GM12891 (cell line): ENCODE measurements around the gene P2RY8.

Source experiments
- DNase-seq: peaks from one replicate; pipeline ENCODE4 v3.0.0; 2011; ENCODE audit warnings: low spot score; ENCODE audit not compliant: insufficient read length
- FAIRE-seq: peaks from 2 replicates; lab custom pipeline; 2011; peaks lifted over from hg19 to GRCh38; lab: Jason Lieb, UNC
- PAX5 ChIP-seq: IDR thresholded peaks from 2 replicates; pipeline ENCODE4 v1.6.1; 2011; ENCODE audit warnings: low read length, moderate library complexity, mild to moderate bottlenecking; ENCODE audit not compliant: insufficient read depth, severe bottlenecking
- POLR2A ChIP-seq: IDR thresholded peaks from 2 replicates; pipeline ENCODE4 v1.6.1; 2011; ENCODE audit warnings: low read depth, low read length, control low read depth
- POLR2AphosphoS5 ChIP-seq: IDR thresholded peaks from 2 replicates; pipeline ENCODE4 v1.6.1; 2011; ENCODE audit warnings: low read depth, low read length, control low read depth
- POU2F2 ChIP-seq: IDR thresholded peaks from 2 replicates; pipeline ENCODE4 v1.6.1; 2011; ENCODE audit warnings: low read depth, mild to moderate bottlenecking, control low read depth, low read length, moderate library complexity
- SPI1 ChIP-seq: IDR thresholded peaks from 2 replicates; pipeline ENCODE4 v1.6.1; 2011; ENCODE audit warnings: low read depth, low read length, control low read depth
- TAF1 ChIP-seq: IDR thresholded peaks from 2 replicates; pipeline ENCODE4 v1.6.1; 2011; ENCODE audit warnings: low read depth, low read length, control low read depth

P2RY8 gene

DNA sequence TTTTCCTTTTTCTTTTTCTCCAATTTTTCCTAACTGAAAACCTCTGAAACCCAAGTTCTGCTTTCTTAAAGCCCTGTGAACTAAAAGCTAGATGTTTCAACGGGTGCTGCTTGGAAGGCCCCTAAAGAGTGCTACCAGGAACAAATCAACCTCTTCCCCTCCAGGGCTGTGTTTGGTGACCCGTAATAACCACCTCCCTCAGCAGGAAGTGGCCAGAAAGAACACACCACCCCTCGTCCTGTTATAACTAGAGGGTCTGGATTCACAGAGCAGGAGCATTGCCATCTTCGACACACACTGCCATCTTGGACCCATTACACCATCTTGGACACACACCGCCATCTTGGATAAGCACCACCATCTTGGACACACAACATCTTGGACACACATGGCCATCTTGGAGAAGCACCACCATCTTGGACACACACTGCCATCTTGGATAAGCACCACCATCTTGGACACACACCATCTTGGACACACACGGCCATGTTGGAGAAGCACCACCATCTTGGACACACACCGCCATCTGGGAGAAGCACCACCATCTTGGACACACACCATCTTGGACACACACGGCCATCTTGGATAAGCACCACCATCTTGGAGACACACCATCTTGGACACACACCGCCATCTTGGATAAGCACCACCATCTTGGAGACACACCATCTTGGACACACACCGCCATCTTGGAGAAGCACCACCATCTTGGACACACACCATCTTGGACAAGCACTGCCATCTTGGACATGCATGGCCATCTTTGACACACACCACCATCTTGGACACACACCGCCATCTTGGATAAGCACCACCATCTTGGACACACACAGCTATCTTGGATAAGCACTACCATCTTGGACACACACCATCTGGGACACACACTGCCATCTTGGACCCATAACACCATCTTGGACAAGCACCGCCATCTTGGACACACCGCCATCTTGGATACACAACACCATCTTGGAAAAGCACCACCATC, 89.7 kb downstream of the P2RY8 start:
- peak; percentile 96 for FAIRE-seq
- TF ChIP-seq SPI1 = peak; percentile 51

DNA sequence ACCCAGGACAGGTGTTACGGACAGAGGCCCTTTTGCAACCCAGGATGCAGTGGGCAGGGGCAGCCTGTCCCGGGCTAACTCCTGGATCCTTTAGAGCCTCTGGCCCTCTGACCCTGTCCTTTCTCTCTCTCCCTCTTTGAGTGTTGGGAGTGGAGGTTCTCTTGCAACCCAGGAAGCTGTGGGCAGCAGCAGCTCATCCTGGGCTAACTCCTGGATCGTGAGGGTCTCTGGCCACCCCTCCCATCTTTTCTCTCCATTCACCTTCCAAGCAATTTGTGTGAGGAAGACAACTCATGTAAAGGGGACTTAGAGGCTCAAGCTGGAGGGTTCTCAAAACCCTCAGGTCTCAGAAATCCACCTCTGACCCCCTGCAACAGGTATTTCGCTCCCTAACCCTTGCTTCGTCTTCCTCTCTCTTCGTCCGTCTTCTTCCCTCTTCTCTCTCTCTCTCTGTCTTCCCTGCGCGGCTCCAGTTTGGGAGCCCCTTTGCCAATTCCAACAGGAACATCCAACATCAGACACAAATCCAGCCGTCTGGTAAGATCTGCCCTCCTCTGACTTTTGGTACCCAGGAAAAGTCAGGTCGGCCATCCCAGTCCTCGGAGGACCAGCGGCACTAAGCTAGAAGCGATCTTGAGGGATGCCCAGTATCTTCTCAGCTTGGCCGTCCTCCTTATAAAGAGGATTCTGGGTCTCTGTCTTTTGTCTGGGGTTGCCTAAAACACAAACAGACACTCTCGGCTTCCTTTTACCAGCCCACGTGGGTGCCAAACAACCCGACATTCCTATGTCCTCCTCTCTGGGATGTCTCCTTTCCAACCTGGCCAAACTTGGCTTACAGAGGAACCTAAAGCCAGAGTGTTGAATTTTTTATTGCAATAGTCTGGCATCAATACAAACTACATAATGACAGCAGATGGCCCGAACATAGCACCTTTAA, 92.2 kb downstream of the P2RY8 start:
- TF ChIP-seq SPI1 (no peak), POLR2AphosphoS5 (no peak), POU2F2 (no peak), POLR2A (no peak), TAF1 (no peak), PAX5 (no peak)
- FAIRE-seq = no peak

More for the DNA sequence above, 89.7 kb downstream of the P2RY8 start:
- DNase-seq = peak; percentile 49

DNA sequence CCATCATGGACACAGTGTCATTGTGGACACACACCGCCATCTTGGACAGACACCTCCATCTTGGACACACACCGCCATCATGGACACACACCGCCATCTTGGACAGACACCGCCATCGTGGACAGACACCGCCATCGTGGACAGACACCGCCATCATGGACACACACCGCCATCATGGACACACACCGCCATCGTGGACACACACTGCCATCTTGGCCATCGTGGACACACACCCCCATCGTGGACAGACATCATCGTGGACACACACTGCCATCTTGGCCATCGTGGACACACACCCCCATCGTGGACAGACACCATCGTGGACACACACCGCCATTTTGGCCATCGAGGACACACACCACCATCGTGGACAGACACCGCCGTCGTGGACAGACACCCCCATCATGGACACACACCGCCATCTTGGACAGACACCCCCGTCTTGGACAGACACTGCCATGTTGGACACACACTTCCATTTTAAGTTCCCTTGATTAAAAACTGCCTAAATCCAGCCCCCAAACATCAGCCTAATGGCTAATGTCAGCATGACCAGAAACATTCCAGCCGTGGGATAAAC, 93.4 kb downstream of the P2RY8 start:
- FAIRE-seq (peak; percentile 92), DNase-seq (no peak)
- TF ChIP-seq POLR2AphosphoS5 = peak; percentile 45; the same call in 1 of the 2 replicates
- no peak for TF ChIP-seq PAX5
- TF ChIP-seq TAF1 = no peak
- no peak for TF ChIP-seq SPI1
- TF ChIP-seq POLR2A = 0 out of 2 replicates have a peak, but pooled peaks have one; percentile 23

More for the DNA sequence above, 92.2 kb downstream of the P2RY8 start:
- DNase-seq = no peak

DNA sequence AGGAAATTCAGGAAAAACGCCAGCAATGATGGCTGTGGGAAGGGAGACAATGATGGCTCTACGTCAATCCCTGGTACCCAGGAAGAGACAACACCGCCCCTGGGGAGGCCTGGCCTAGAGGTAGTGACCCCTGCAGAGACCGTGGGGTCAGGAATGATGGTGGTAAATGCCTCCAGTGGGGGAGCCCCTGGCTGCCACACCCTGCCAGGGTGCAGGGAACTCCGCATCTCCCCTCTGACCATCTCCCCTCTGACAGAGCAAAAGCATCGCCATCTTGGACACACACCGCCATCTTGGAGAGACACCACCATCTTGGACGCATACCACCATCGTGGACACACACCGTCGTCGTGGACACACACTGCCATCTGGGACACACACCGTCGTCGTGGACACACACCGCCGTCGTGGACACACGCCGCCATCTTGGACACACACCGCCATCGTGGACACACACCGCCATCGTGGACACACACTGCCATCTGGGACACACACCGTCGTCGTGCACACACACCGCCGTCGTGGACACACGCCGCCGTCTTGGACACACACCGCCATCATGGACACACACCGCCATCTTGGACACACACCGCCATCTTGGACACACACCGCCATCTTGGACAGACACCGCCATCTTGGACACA, 94.1 kb downstream of the P2RY8 start:
- FAIRE-seq = peak; percentile 35
- no peak for DNase-seq
- no peak for TF ChIP-seq POU2F2

DNA sequence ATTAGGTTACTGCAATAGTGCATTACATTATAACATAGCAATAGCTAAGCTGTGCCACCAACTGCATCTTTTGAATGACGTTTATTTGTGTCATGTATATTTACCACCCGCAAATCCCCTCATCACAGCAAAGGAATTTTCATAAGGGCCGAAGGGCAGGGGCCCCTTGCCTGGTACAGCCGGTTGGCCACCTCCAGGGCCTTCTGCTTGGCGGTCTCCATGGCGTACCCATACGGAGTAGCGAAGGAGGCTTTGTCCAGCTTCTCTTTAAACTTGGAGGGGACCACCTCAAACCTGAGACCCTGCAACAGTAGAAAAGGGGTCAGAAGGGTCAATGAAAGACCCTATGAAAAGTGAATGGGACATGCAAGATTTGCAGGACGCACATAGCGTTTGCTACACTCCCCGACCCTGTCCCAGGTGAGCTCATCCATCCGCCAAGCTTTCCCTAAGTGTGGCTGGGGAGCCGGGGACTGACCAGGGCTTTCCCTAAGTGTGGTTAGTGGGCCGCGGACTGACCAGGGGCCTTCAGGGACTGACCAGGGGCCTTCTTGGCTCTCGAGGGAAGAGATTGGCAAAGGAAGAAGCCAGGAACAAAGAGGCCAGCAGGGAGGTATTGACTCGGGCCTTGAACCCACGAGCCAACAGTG, 94.8 kb downstream of the P2RY8 start:
- no peak for FAIRE-seq
- DNase-seq = no peak
- TF ChIP-seq POU2F2 (no peak), PAX5 (no peak), POLR2A (no peak), POLR2AphosphoS5 (no peak), TAF1 (no peak), SPI1 (no peak)

DNA sequence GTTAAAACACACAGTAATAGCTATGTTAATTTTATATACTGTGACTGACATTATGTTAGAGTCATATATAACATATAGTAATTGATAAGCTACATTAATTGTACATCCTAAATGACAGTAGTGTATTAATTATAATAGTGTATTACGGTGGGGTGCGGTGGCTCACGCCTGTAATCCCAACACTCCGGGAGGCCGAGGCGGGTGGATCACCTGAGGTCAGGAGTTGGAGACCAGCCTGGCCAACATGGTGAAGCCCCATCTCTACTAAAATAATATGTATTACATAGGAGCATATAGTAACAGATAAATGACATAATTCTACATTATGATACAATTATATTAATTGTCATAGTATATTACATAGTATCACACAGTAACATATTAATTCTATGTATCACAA, 96.5 kb downstream of the P2RY8 start:
- DNase-seq = no peak
- no peak for FAIRE-seq
- TF ChIP-seq POLR2AphosphoS5 (no peak), POLR2A (no peak), SPI1 (no peak), POU2F2 (no peak), TAF1 (no peak), PAX5 (no peak)

DNA sequence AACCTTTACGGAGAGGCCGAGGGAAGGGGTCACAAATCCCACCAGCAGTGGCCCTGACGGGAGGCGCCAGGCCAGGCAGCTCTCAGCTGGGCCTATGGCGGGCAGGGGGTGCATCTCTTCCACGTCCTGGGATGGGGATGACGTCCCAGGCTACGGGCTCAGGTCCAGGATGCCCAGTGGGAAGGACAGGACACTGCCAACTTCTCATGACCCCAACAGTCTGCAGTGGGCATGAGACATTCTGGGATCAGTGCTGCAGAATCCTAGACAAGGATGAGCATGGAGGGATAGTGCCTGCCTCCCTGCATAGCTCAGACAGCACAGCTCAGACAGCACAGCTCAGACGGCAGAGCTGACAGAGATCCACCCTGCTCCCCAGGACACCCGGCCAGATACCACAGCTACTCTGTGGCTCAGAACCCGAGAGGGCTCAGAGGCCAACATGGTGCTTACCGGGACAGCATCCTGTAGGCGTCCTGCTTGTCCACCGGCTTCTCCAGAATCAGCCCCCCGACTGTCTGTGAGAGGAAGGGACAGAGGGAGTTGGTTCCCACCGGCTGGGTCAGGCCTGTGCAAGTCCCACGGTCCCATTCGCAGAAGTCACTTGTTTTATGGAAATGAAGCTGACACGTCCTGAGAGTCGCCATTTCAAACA, 101.6 kb downstream of the P2RY8 start:
- FAIRE-seq (no peak), DNase-seq (no peak)
- TF ChIP-seq PAX5 (no peak), POLR2A (no peak), TAF1 (no peak), SPI1 (no peak), POLR2AphosphoS5 (peak; percentile 59; the same call in 1 of the 2 replicates), POU2F2 (no peak)

DNA sequence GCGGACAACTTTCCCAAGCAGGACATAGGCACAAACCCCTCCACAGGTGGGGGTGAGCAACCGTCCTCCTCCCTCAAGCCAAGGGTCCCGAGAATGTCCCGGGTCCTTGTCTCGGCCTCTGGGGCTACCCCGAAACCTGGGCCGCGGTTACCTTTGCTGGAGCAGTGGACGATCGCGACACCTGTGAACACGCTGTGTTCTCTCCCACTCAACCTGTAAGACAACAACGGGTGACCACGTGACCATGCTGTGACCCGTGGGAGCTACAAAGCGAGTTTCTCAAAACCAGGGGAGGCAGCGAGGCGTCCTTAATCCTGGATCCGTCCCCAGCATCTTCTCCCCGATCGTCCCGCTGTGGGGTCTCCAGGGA, 102.1 kb downstream of the P2RY8 start:
- TF ChIP-seq POLR2AphosphoS5 = no peak; the same call in 1 of the 2 replicates
- TF ChIP-seq POU2F2 = no peak
- no peak for TF ChIP-seq TAF1
- no peak for TF ChIP-seq SPI1
- TF ChIP-seq POLR2A = no peak
- no peak for TF ChIP-seq PAX5
- DNase-seq = no peak
- no peak for FAIRE-seq
